ENCODE data around the gene HSDL1.
A peak's percentile ranks its signal among the peaks of the same experiment; 100 is the strongest.

The HSDL1 gene

DNA sequence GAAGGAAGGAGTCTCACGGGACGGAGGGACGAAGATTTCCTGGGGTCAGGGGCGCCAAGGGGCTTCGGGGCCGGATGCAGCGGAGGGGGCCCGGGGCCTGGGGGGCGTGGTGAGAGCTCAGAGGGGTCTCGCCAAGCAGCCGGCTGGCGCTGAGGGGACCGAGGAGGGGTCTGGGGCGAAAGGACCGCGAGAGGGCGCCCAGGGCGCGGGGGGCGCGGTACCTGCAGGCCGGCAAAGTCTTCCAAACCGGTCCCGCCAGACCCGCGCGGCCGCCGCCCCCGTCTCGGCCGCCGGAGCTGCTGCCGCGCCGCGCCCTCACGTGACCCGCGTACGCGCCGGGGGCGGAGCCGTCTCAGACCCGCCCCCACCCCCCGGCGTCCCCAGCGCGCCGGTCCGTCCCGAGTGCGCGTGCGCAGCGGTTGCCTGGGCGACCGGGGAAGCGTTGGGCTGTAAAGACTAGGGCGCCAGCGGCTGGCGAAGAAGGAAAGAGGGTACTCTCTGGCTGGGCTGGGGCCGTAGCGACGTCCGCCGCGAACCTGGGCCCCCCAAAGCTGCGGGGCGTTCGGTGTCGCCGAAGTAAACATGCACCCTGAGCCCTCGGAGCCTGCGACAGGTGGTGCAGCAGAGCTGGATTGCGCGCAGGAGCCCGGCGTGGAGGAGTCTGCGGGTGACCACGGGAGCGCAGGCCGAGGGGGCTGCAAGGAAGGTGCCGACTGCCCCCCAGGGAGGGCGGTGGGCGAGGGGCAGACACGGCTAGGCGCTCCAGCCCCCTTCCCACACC, at the start of gene HSDL1, which contains the start of gene DNAAF1:
HSDL1 (minus strand) TSS at position 319 of the 781 bp plus-strand sequence. CDS start 13,856 bp downstream, outside the sequence.
DNAAF1 (plus strand) TSS at position 450 of the 781 bp plus-strand sequence; CDS start at position 583, 133 bp downstream.
- DNase-seq: peak; percentile 94

DNA sequence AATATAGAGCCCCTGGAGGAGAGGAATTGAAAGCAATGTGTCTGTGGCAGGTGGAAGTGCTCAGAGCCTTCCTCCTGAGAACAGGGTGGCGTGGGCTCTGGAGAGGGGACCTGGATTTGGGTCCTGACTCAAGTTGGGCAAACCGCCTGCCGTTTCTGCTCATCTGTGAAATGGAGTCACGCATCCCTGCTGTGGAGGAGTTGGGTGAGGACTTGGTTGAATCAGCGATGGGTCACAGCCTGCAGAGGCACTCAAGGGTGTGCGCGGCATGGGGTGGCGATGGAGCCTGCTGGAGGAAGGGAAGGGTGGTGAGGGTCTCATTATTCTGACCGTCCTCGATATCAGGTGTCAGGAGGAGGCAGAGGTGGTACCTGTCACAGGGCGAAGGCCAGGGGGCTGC, 49.0 kb upstream of the HSDL1 start:
- no peak for DNase-seq

DNA sequence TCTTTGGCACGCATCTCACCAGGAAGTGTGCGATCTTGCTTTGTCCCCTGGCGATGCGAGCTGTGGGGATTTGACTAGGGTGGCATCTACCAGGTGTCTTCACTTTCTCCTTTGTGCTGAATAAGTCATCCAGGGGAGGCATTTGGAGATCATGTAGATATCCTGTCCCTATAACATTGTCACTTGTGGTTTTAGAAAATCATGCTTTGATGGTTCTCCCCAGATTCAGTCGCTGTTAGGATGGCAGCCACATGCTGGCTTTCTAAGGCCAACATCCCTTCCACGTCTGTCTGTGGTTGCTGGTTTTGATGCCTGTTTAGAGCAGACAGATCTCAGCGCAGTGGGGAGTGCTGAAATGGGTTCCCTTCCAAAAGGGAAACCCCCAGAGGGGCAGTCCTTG, 48.5 kb upstream of the HSDL1 start:
- no peak for DNase-seq

DNA sequence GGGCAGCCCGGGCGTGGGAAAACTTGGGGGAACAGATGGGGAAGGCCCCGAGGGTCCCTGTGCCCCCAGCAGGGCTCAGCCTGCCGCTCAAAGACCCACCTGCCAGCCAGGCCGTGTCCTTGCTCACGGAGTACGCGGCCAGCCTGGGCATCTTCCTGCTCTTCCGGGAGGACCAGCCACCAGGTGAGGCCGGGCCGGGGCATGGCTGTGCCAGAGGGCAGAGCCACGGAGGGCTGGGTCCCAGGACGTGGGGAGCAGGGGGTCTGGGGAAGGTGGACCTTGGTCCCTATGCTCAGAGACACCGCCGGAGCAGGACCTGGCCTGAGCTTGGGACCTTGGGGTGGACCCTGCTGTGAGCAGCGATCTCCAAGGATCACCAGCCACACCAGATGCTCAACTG, 46.5 kb upstream of the HSDL1 start:
- DNase-seq: no peak

DNA sequence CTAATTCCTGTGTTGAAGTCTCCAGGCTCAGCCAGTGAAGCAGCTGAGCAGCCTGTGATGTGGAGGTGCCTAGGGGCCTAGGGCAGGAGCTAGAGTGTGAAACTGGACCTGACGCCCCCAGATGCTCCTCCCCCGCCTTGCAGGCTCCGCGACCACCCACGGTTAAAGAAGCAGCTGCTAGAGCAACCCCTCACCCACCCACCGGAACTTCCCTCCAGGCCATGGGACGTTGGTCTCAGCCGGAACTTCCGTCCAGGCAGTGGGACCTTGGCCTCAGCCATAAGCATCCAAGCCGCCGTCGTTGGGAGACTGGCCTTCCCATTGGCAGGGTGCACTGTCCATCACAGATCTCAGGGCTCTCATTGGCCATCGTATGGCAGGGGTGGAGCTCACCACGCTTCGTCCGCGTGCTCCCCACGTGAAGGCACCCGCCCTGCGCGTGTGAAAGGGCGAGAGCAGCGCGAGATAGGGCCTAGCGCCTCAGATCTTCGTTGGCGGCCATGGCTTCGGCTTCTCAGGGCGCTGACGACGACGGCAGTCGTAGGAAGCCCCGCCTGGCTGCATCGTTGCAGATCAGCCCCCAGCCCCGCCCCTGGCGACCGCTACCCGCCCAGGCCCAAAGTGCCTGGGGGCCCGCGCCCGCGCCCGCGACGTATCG, 45.9 kb upstream of the HSDL1 start, which contains the start of gene ADAD2:
ADAD2 (plus strand) TSS at position 427 of the 658 bp plus-strand sequence; CDS start at position 501, 74 bp downstream.
- no peak for DNase-seq

DNA sequence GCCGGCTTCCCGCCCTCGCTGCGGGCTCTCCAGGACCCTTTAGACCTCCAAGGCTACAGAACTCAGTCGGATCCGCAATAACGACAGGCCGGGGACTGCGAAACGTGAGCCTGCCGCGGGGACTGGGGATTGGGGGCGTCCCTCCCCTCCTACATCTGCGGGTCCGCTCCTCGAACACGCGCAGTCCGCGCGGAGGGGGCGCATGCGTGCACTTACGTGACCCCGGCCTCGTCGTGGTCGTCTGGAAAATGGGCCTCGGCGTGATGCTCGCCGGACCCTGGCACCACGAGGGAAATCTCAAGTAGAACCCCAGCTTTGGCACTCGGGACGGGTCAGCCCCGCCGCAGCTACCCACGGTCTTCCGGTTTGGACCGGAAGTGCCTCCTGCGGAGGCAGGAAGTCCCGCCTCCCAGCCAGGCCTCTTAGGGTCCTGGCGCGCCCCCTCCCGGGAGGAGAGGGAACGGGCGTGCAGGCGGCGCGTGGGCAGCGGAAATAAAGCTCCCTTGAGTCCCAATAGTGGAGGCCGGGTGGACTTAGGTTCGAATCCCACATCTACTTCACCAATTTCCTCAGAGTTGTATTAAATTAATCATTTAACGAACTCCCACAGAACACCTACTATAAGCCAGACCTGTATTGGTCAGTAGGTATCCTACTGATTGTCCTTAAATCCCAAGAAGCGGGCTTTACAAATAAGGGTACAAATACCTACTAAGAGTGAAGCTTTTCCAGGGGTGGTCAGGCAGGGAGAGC, 41.9 kb upstream of the HSDL1 start, which contains the start of gene TAF1C:
TAF1C (minus strand) TSS at position 373 of the 753 bp plus-strand sequence. CDS start 2,069 bp downstream, outside the sequence.
- DNase-seq: peak; percentile 96

DNA sequence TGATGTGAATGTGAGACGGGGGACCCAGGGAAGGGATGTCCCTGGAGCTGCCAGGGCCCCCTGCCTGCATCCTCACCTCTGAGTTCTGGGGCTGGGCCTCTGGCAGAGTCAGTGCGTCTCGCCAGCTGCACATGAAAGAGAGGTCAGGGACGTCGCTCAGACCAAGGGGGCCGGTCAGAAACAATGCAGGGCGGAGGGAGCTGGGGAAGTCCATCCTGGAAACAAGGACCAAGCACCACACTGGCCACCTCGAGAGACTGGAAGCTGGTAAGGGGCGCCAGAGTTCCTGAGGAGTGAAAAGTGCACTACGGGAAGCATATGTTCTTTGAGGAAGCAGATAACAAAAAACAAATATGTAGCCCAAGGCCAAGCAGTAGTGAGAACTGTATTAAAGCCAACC, 39.8 kb upstream of the HSDL1 start:
- no peak for DNase-seq

DNA sequence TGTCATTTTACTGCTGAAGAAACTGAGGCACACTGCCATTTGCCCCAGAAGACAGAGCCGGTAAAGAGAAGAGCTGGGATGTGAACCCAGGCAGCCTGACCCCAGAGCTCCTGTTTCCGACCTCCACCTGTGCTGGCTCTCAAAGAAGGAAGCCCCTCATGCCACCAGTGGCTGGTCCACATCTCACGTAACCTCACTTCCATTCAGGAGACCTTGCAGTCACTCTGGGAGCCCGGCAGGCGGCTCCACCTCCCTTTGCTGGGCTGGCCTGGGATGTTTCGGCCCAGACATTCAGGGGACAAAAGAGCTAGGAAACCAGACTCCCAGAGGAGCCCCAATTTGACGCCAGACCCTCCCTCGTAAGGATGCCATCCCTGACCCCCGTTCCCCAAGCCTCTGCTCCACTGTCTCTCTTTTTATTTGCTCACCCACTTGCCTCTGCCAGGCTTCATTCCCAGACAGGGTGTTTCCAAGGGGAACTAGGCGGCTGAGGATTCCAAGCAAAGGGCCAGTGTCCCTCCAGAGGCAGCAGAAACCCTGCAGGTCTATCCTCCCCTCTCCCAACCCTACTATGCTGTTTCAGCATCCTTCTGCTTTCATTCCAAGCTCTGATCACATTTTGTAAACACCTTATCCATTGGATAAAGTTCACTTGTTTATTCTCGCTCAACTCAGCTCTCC, 39.1 kb upstream of the HSDL1 start:
- DNase-seq: no peak

DNA sequence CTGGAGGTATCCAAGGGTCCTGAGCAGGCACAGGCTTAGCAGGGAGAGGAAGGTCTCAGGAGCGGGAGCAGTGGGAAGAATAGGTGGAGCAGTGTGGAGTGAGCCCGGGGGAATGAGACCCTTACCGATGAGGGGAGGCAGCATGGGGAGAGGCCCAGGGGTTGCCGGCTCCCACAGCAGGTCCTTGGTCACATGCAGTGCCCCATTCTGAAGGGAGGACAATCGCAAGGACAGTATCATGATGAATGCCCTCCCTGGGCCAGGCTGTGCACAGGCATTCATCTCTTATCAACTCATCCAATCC, 38.5 kb upstream of the HSDL1 start:
- no peak for DNase-seq

DNA sequence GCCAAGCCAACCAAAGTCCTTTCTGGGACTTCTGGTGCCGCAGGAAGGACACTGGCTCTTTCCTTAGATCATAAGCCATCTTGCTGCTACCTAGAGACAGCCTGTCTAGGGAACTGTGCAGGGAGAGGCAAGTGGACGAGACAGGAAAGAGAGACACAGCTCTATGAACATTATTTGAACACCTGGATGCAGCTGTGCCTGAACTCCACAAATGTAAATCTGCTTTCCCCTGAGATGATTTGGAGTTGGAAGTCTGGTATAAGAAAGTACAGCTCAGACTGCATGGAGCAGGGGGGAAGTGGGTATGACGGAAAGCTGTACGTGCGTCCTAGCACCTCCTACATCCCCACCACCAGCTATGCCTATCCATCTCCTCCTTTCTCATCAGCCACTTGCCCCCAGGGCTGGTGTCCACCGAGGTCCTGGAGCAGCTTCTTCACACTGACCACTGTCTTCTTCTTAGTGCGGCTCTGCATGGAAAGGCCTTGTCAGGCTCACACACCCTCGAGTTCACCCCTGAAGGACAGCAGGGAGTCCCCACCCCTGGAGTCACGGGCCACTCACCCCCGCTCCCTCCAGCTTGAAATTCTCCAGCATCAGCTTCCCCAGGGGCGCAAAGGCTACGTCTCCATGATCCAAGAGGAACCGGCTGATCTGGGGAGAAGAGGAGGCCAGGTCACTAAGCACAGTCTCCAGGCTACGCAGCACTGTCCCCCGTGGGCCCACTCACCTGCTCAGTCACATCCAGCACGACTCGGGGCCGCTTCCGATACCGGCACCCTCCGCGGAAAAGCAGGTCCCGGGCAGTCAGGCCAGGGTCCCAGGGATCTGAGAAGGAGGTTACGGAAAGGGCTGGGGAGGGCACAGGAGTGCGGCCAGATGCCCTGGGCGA, 37.9 kb upstream of the HSDL1 start:
- no peak for DNase-seq

DNA sequence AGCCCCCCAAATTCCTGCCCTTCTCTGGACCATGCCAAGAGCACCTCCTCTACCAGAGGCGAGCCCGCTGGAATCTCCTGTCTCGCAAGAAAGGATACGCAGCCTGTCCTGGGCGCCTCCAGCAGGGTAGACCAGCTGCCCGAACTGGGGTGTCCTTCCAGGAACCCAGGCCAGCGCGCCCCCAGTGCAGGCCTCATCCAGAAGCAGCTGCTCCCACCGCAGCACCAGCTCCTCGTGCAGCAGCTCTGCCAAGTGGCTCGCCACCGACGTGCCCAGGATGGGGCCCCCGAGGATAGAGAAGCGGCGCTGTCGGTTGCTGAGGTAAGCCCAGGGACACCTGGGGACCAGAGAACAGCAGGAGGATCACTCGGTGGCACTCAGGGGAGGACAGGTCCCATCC, 37.1 kb upstream of the HSDL1 start:
- no peak for DNase-seq

DNA sequence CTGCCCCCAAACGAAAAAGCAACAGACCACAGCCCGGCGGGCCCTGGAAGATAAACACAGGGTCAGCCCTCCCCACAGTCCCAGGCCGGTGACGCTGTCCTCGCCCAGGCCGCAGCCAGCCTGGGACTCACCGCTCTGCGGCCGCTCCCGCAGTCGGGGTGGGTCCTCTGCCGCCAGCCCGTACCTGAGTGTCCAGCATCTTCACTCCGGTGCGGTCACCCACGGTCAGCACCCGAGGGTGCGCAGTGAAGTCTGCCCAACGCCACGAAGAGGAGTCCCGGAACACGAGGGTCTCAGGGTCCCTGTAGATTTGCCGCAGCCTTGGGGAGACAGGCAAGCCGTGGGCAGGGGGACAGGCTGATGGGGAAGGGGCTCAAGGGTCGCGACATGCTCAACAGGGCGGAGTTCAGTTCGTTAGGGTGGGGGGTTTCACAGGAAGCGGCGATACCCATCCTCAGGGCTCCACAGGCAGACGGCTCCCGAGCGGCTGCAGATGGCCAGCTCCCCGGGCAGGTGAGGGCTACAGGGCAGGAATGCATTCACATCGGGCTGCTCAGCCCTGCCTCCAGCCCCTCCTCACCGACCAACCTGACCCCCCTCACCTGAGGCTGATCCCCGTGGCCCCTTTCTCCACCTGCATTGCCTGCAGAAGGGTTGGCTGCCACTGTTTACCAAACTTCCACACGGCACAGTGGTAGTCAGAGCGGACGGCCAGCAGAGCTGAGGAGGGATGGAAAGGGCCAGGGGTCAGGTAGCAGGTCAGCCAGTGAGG, 36.4 kb upstream of the HSDL1 start:
- no peak for DNase-seq

DNA sequence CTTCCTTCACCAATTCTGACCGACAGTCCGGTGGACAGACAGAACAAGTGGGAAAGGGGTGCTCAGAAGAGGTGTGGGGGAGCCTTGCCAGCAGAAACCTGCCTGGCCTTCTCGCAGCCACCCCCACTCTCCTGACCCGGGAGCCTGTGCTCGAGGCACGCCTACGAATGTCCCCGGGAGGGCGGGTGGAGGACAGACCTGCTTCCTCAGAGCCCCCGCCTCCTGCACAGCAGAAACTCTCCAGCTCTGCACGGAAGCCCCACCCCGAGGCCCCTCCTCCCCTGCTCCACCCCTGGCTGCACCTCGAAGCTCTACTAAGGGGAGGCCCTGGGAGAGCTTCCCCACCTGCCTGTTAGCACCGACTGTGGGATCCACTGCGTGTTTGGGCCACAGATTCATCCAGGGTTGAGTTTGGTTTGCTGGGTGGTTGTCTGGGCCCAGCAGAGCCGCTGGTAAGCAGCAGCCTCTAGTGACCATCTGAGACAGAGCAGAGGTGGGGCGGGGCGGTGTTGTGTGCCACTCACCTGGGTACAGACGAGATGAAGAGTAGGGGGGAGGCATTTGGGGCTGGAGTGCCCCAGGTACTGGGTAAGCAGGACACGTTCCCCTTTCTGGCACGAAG, 35.7 kb upstream of the HSDL1 start:
- no peak for DNase-seq

DNA sequence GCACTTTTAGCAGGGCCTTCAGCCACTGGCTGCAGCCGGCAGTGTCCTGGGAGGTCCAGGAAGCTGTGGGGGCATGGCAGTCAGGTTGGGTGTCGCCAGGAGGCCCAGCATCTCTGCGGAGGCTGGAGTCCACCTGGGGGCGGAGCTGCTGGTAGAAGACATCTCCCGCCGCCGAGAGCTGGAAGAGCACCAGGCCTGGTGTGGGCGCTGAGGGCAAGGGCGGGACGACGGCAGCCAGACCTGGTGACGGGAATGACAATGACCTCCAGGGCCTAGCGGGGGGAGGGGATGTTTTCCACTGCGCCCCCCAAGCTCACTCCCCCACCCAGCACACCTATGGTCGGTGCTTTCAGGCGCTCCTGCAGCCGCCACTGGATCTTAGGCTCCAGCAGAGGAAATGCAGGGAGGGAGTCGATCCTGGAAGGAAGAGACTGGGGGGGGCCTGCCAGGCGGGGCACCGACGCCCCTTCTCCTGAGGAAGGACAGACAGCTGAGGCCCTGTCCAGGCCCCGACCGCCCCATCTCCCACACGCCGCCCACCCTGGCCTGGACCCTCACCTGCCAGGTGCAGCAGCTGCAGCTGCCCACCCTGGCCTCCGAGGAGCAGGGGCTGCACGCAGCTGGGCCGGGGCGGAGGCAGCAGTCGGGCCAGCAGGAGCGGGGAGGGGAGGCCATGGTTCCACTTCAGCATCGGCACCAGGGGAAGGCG, 34.8 kb upstream of the HSDL1 start:
- no peak for DNase-seq

DNA sequence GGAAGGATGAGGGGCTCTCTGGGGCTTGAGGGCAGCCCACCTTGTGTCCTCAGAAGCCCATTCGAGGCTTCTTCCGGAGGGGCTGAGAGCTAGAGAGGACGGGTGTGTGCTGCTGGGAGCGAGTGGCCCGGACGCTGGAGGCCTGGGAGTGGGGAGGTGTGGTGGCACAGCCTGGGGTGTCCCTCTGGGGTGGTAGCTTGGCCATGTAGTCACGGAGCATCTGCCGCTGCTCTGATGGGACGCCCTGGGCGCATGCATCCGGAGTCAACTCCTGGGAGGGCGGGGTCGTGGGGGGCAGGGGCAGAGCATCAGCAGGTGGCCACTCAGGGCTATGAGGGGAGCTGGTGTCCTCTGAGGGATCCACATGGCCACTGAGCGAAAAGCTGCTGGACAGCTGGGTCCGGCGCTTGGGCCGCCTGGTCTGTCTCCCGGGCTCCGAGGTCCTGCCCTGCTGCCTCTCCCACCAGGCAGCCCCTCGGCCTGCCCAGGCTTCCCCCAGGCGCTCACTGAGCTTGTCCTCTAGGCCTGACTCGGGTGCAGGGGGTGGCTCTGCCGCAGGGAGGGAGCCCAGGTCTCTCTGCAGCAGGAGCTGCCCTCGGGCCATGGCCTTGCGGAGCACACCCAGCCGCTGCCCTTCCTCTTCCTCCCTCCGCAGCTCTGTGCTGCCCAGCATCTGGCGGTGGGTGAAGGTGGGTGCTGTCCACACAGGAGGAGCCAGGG, 34.1 kb upstream of the HSDL1 start:
- no peak for DNase-seq

DNA sequence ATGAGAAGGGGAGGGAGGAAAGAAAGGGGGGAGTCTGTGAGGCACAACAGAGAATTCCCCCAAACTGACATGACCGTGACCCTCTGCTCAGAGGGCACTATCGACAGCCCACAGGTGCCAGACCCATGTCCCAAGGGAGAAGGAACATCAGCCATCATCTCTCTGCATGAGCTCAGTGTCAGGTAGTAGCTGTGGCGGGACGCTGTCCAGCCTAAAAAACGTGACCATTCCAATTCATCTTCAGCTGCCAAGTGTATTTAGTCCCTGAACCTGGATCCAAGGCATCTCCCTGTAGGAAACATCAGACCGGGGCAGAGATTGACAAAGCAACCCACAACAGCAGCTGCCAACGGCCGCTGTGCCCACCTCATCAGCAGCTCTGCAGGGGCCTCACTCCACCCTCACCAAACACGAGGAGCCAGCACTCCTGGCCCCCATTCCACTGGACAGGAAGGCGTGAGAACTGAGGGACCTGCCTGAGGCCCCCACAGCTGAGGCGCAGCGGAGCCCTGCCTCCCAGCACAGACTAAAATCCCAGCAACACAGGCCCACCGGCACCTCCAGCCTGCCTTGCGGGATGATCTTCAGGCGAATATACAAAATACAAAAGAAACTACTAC, 33.3 kb upstream of the HSDL1 start:
- DNase-seq: no peak

DNA sequence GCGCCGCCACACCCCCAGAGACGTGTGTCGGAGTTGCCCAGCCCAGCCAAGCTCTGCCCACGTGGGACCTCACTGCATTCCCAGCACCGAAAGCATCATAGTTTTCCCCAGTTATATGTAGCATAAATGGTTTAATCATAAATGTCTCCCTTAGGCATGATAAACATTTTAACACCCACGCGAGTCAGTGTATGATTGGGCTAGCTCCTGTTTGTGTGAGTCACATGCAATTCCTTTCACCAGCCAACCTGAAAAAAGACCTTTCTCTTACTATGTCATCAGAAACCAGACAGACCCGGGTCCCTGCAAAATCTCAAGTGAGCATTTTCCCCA, 32.7 kb upstream of the HSDL1 start:
- no peak for DNase-seq

DNA sequence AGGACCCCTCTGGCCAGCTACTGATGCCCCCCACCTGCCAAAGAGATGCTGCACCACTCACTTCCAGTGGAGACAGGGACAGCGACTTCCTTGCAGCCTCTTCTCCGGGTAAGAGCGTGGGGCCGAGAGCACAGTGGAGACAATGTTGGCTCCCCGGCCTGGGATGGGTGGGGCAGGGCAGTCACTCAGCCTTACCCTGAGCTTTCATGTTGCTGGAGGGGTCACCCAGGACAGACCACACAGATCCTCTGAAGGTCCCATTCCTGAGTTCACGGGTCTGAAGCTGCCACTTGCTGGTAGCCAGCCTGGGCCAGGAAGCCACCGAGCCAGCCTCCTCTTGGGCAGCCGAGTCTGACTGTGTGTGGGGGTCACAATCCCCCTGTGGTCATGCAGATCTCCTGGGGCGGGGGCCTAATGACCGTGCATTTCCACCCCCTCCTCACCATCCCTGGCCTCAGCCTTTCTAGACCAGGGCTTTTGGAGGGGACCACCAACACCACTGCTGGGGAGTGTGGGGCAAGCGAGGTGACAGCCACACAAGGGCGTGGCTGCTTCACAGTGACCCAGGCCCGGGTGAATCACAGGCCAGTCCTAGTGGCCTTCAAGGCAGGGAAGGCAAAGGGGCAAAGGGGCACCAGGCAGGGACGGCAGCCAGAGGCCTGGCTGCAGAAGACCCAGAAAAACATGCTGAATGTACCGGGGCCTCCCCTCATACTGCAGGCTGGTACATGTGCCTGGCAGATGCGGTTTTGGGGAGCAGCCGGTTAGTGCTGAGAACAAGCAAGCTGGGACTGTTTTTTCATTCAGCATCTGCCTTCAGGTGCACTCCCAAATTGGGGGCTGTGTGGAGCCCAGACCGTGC, 31.4 kb upstream of the HSDL1 start:
- no peak for DNase-seq

All from retina (tissue), 1 donor.